SJSA1 (cell line): ENCODE results near the gene CLEC5A. TPM values are rescaled to one million over a fixed set of nuclear protein-coding genes. Genes with fewer than 3 reads are reported as not detected.
"Not testable (repeated sequence)": the region's sequence is repeated elsewhere in the genome, so short reads cannot be mapped to it uniquely, and the experiment has no call there.

Experiments used
- DNase-seq, 2 experiments: peaks; one replicate each; pipeline ENCODE4 v3.0.0-alpha.2; 2015 to 2020; ENCODE audit warnings: low spot score in 2 of 2, low read depth in 1 of 2
- H3K27ac ChIP-seq: fragments of 250-450 bp; sonication (Bioruptor Pico); 2 replicates; pipeline ENCODE4 v1.5.1; 2020; ENCODE audit warnings: mild to moderate bottlenecking, moderate library complexity
- H3K27me3 ChIP-seq: fragments of 250-450 bp; sonication (Bioruptor Pico); replicated peaks from 2 replicates; pipeline ENCODE4 v1.5.1; 2020; ENCODE audit warnings: mild to moderate bottlenecking, moderate library complexity
- H3K36me3 ChIP-seq: fragments of 250-450 bp; sonication (Bioruptor Pico); 2 replicates; pipeline ENCODE4 v1.5.1; 2020; ENCODE audit warnings: mild to moderate bottlenecking
- H3K4me1 ChIP-seq: fragments of 250-450 bp; sonication (Bioruptor Pico); replicated peaks from 2 replicates; pipeline ENCODE4 v1.6.1; 2021; ENCODE audit warnings: mild to moderate bottlenecking
- H3K4me3 ChIP-seq: fragments of 250-450 bp; sonication (Bioruptor Pico); 2 replicates; pipeline ENCODE4 v1.5.1; 2020; ENCODE audit warnings: mild to moderate bottlenecking
- H3K9me3 ChIP-seq: fragments of 250-450 bp; sonication (Bioruptor Pico); replicated peaks from 2 replicates; pipeline ENCODE4 v1.5.1; 2020; ENCODE audit warnings: mild to moderate bottlenecking
- total RNA-seq: library from RNA; depleted of rRNA; stranded (reverse); fragments of >200 nt; shearing (Covaris generic); gene quantifications from 2 replicates; pipeline ENCODE4 v1.2.3, GENCODE V29; 2014; rRNA removed

Gene CLEC5A
- not detected in 2 replicates for total RNA-seq

- Histone ChIP-seq H3K27ac (no peak within 1 kb of the TSS), H3K4me3 (no peak within 1 kb of the TSS), H3K27me3 (no peaks in the 10 kb centered on the region)
These were observed at the start of gene CLEC5A for GRCh38 chr7:141946796-141947195. TSS of gene CLEC5A (minus strand) at chr7:141946974. CDS start at chr7:141946292, 682 bp downstream.

GRCh38 chr7:141993354-141993753 lies 46.6 kb upstream of the CLEC5A start:
- Histone ChIP-seq H3K36me3 (no peaks in the 10 kb centered on the region), H3K9me3 (no peaks in the 10 kb centered on the region), H3K27me3 (no peaks in the 10 kb centered on the region), H3K4me1 (no peaks in the 10 kb centered on the region), H3K4me3 (no peak overlapping the region), H3K27ac (no peak overlapping the region)
- DNase-seq = no peak

More at GRCh38 chr7:141946796-141947195, at the start of gene CLEC5A:
- no peaks in the 10 kb centered on the region for H3K36me3 ChIP-seq
- no peak for DNase-seq
- no peaks in the 10 kb centered on the region for H3K9me3 ChIP-seq
- no peaks in the 10 kb centered on the region for H3K4me1 ChIP-seq

DNA sequence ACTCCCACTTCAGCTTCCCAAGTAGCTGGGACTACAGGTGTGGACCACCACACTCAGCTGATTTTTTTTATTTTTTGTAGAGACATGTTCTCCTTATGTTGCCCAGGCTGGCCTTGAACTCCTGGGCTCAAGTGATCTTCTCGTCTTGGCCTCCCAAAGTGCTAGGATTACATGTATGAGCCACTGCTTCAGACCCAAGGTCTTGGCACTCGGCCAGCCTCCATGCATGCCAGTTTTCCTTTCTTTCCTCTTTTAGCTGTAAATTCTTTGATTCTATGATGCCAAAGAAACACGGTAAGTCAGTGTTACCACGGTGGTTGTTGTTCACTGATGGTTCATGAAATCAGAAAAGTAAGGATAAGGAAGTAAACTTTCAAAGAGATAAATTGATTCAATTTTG lies 45.9 kb upstream of the CLEC5A start:
- Histone ChIP-seq H3K9me3 (no peaks in the 10 kb centered on the region), H3K36me3 (no peaks in the 10 kb centered on the region), H3K27me3 (no peaks in the 10 kb centered on the region), H3K4me3 (no peak overlapping the region), H3K27ac (no peak overlapping the region), H3K4me1 (no peaks in the 10 kb centered on the region)
- DNase-seq = no peak

DNA sequence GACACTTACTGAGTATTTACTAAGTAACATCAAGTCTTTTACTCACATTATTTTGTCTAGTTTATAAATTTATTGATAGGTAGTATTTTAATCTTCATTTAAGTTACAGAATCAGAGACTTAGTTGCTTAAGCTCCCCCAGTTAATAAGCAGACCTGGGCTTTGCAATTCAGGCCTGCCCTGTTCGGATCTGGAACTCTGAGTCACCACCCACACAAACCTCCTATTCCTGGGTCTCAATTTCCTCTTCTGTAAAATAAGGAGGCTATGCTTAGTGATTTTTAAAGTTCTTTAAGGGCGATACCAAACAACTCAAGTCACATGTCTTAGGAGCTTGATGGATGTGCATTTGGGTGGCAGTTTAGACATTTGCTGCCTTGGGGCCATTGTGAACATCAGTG lies 45.4 kb upstream of the CLEC5A start:
- Histone ChIP-seq H3K27me3 (no peaks in the 10 kb centered on the region), H3K27ac (no peak overlapping the region), H3K36me3 (no peaks in the 10 kb centered on the region), H3K9me3 (no peaks in the 10 kb centered on the region), H3K4me1 (no peaks in the 10 kb centered on the region), H3K4me3 (no peak overlapping the region)
- no peak for DNase-seq

DNA sequence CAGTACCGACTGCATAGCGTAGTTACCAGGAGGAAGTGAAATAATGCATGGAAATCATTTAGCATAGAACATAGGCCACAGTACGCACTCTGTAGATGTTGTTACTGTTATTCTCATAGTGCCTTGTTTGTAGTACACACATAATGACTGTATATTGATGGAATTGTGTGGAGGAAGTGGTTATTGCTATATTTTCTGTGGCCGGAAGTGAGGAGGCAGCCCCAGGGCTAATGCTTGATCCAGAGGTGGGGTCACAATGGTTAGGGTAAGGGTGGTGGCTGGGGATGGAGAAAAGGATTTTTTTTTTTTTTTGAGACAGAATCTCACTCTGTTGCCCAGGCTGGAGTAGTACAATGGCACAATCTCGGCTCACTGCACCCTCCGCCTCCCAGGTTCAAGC lies 44.4 kb upstream of the CLEC5A start:
- Histone ChIP-seq H3K27ac (no peak overlapping the region), H3K9me3 (no peaks in the 10 kb centered on the region), H3K36me3 (no peaks in the 10 kb centered on the region), H3K27me3 (no peaks in the 10 kb centered on the region), H3K4me3 (no peak overlapping the region), H3K4me1 (no peaks in the 10 kb centered on the region)
- DNase-seq = no peak

GRCh38 chr7:141990011-141990725 lies 43.4 kb upstream of the CLEC5A start:
- H3K4me1 ChIP-seq = no peaks in the 10 kb centered on the region
- no peaks in the 10 kb centered on the region for H3K9me3 ChIP-seq
- H3K27me3 ChIP-seq = no peaks in the 10 kb centered on the region
- no peak for DNase-seq
- H3K27ac ChIP-seq = no peak overlapping the region
- no peak overlapping the region for H3K4me3 ChIP-seq
- no peaks in the 10 kb centered on the region for H3K36me3 ChIP-seq

DNA sequence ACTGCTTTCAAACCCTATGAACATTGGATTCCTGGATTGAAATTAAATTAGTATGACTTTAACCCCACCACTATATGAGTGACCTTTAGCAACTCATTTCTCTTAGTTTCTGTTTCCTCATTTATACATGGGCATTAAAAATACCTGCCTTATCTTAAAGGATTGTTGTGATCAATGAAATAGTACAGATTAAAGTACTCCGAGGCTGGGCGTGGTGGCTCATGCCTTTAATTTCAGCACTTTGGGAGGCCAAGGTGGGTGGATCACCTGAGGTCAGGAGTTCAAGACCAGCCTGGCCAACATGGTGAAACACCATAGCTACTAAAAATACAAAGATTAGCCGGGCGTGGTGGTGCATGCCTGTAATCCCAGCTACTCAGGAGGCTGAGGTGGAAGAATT lies 41.0 kb upstream of the CLEC5A start:
- H3K4me1 ChIP-seq, DNase-seq, H3K4me3 ChIP-seq, H3K36me3 ChIP-seq, H3K27me3 ChIP-seq, H3K9me3 ChIP-seq, H3K27ac ChIP-seq: not testable (repeated sequence)

DNA sequence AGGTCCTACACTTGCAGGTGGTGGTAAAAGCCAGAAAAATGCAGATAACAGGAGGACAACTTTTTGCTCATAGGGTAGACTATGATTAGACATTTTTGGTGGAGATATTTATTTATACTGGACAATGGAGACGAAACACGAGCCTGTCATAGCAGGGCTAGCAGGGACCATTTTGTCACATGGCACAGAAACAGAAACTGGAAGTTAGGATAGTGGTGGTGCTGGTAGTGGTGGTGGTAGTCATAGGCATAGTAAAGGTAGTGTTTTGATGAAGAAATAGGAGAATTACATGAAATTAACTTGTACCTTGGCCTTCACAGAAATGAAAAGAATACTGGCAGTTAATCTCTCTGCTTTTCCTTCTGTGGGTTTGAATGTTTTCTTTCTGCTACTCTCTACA lies 40.1 kb upstream of the CLEC5A start:
- H3K9me3 ChIP-seq = no peaks in the 10 kb centered on the region

DNA sequence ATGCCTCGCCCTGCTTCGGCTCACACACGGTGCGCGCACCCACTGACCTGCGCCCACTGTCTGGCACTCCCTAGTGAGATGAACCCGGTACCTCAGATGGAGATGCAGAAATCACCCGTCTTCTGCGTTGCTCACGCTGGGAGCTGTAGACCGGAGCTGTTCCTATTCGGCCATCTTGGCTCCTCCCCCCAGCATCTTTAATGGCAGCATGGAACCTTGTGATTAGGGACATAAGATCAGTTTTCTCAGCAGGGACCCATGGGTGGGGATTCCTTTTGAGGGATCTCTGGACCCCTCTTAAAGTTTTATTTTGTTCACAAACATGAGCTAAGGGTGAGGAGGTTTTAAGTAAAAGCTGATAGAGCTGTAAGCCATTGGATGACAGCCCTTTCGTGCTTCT lies 39.2 kb upstream of the CLEC5A start:
- H3K27ac ChIP-seq, H3K27me3 ChIP-seq, H3K9me3 ChIP-seq, H3K36me3 ChIP-seq, H3K4me1 ChIP-seq, DNase-seq, H3K4me3 ChIP-seq: not testable (repeated sequence)

More for the DNA sequence above, 40.1 kb upstream of the CLEC5A start:
- Histone ChIP-seq H3K27ac (no peak overlapping the region), H3K36me3 (no peaks in the 10 kb centered on the region), H3K27me3 (no peaks in the 10 kb centered on the region), H3K4me3 (no peak overlapping the region), H3K4me1 (no peaks in the 10 kb centered on the region)
- DNase-seq = no peak

- Histone ChIP-seq H3K9me3 (no peaks in the 10 kb centered on the region), H3K27ac (no peak overlapping the region), H3K36me3 (no peaks in the 10 kb centered on the region), H3K27me3 (no peaks in the 10 kb centered on the region), H3K4me3 (no peak overlapping the region), H3K4me1 (no peaks in the 10 kb centered on the region)
- DNase-seq = no peak
These were observed 32.8 kb upstream of the CLEC5A start for GRCh38 chr7:141979568-141979967.

DNA sequence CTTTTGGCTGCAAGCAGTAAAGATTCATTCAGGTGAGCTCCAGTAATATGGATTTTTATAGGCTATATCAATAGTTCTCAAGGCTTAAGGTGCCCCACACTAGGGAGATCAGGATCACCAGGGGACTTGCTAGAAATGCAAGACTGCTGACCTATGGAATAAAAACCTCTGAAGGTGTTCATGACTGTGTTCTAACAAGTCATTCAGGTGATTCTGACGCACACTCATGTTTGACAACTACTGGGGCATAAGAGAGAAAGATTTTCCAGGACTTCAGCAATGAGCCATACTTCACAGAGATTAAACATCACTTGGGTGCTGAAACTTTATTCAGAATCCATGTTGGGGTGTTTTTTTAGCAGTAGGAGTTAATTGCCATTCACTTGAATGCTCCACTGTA lies 31.6 kb upstream of the CLEC5A start:
- no peak for DNase-seq
- Histone ChIP-seq H3K4me1 (no peaks in the 10 kb centered on the region), H3K36me3 (no peaks in the 10 kb centered on the region), H3K9me3 (no peaks in the 10 kb centered on the region), H3K4me3 (no peak overlapping the region), H3K27ac (no peak overlapping the region), H3K27me3 (no peaks in the 10 kb centered on the region)

DNA sequence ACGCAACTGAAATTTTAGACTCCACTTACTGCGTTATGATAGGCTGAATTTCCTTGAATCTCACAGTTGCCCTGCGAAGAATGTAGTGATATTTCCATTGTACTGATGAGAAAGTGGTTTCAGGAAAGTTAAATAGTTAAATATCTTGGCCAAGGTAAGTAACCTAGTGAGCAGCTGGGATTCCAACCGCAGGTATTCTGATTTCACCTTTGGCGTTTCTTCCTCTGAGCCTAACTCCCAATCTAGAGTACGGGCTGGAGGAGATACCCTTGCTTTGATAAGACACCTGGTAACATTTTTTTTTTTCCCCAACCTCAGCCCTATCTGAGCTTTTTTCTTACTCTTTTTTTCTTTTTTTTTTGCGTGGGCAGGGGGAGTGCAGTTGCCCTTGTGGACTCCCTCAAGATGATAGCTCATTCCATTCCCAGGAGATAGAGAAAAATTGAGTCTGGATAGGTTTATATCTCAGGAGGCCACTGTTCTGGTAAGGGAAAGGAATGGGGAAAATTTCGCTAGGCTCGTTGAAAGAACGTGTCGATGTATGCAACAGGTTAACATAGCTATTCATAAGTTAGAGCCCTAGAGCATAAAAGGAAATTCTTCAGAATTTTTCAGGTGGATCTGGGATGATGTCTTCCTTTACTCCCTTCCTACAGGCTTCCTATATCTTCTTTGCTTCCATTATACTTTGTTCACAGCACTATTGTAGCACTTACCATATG lies 29.9 kb upstream of the CLEC5A start:
- Histone ChIP-seq H3K27me3 (no peaks in the 10 kb centered on the region), H3K36me3 (no peaks in the 10 kb centered on the region), H3K9me3 (no peaks in the 10 kb centered on the region), H3K27ac (no peak overlapping the region), H3K4me1 (no peaks in the 10 kb centered on the region), H3K4me3 (no peak overlapping the region)
- DNase-seq = no peak

DNA sequence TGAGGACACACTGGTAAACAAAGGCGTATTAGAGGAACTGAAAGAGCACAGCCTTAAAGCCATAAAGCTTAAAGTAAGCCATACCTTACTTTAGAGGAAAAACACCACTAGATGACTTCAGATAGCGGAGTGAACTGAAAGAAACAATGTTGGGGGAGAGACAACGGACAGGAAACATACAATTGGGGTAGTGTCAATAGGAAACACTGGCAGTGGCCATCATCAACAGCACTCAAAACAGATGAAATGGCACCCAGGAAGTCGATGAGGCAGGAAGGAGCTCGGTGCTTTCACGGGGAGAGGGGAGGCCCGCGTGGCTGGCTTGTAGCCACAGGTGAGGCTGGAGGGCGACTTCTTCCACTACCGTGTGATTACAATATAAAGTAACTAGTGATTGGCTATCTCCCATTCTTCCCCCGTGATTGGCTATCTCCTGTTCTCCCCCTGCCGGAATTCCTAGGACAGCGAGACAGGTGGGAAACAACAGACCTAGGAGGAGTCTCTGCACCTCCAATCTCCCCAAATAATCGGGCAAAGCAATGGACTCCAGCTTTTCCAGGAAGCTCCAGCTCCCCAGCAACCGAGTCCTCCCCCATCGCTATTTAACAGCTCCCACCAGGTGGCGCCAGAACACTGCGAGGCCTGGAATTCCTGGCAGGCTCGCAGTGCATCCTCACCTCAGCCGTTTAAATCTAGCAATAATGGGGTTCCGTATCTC lies 29.2 kb upstream of the CLEC5A start:
- Histone ChIP-seq H3K9me3 (no peaks in the 10 kb centered on the region), H3K27me3 (no peaks in the 10 kb centered on the region), H3K27ac (no peak overlapping the region), H3K4me1 (no peaks in the 10 kb centered on the region), H3K4me3 (no peak overlapping the region), H3K36me3 (no peaks in the 10 kb centered on the region)
- peak; percentile 33 to 62 for DNase-seq

GRCh38 chr7:141974831-141975230 lies 28.1 kb upstream of the CLEC5A start:
- no peak overlapping the region for H3K27ac ChIP-seq
- H3K4me3 ChIP-seq = no peak overlapping the region
- H3K36me3 ChIP-seq = no peaks in the 10 kb centered on the region
- no peaks in the 10 kb centered on the region for H3K4me1 ChIP-seq
- H3K27me3 ChIP-seq = no peaks in the 10 kb centered on the region
- no peaks in the 10 kb centered on the region for H3K9me3 ChIP-seq
- no peak for DNase-seq
